Measurements from ENCODE around the gene METAP2. TPM values are rescaled to one million over a fixed set of nuclear protein-coding genes. Genes with fewer than 3 reads are reported as not detected.

Gene METAP2
- total RNA-seq, 3 donors from 2014 or later (not counting 1 experiment from before 2014, with no cell fraction given), result 45.6 to 56.1 (median 45.8) TPM

DNA sequence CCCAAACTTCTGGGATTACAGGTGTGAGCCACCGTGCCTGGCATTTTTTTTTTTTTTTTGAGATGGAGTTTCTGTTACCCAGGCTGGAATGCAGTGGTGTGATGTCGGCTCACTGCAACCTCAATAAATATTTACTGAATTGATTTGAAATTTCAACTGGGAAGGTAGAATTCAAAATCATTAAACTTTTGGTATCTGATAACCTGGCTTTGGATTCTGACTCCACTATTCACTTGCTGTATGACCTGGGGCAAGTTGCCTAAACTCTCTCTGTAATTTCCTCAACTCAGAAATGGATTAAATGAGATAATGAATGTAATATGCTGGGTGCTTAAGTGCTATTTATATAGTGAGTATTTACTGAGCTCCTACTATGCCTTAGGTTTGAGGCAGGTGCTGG, 8.7 kb upstream of the METAP2 start:
- no peaks in the 10 kb centered on the region for H3K9me3 ChIP-seq (ENCODE audit: control insufficient read depth, insufficient read depth, low read length)
- ATAC-seq (no peak), DNase-seq (no peak)
- H3K4me3 ChIP-seq (ENCODE audit: low read length), result no peak overlapping the region
- H3K4me3 Mint-ChIP-seq, result no peak overlapping the region
- H3K27ac Mint-ChIP-seq, result no peak overlapping the region
- H3K4me1 ChIP-seq (ENCODE audit: control insufficient read depth, insufficient read depth, low read length), result no peaks in the 10 kb centered on the region
- no CpG with 5 or more reads among the region's 2 CpGs for WGBS (ENCODE audit: insufficient coverage)
- no peaks in the 10 kb centered on the region for H3K36me3 ChIP-seq (ENCODE audit: control insufficient read depth, insufficient read depth, low read length)
- no peaks in the 10 kb centered on the region for H3K9me3 Mint-ChIP-seq
- H3K27ac ChIP-seq (ENCODE audit: low read length), result no peak overlapping the region
- H3K27me3 Mint-ChIP-seq (ENCODE audit: low read depth in 2 of 2), result peaks cover 0 to 3% of the 10 kb centered on the region in 2 donors
- no peaks in the 10 kb centered on the region for H3K36me3 Mint-ChIP-seq
- intact Hi-C loops (cut with micrococcal nuclease), result no loop called here
- no peaks in the 10 kb centered on the region for H3K4me1 Mint-ChIP-seq
- no peaks in the 10 kb centered on the region for H3K27me3 ChIP-seq (ENCODE audit: control insufficient read depth, insufficient read depth, low read length)
- no peak for TF ChIP-seq CTCF (IDR thresholded peaks at IDR 0.05)

GRCh38 chr12:95470300-95470699, 3.7 kb upstream of the METAP2 start:
- Histone ChIP-seq H3K4me3 (ENCODE audit: low read length) (no peak overlapping the region), H3K36me3 (ENCODE audit: control insufficient read depth, insufficient read depth, low read length) (no peaks in the 10 kb centered on the region), H3K4me1 (ENCODE audit: control insufficient read depth, insufficient read depth, low read length) (peaks cover 11% of the 10 kb centered on the region), H3K9me3 (ENCODE audit: control insufficient read depth, insufficient read depth, low read length) (no peaks in the 10 kb centered on the region), H3K27ac (ENCODE audit: low read length) (no peak overlapping the region), H3K27me3 (ENCODE audit: control insufficient read depth, insufficient read depth, low read length) (no peaks in the 10 kb centered on the region)
- no peak for TF ChIP-seq CTCF (IDR thresholded peaks at IDR 0.05)
- Mint-ChIP-seq H3K36me3 (no peaks in the 10 kb centered on the region), H3K4me1 (peaks cover 20 to 25% of the 10 kb centered on the region in 2 donors), H3K27ac (no peak overlapping the region), H3K9me3 (no peaks in the 10 kb centered on the region), H3K4me3 (no peak overlapping the region), H3K27me3 (ENCODE audit: low read depth in 2 of 2) (peaks cover 5 to 7% of the 10 kb centered on the region in 2 donors)
- 96% methylated on average over 1 of the region's 1 CpG for WGBS (ENCODE audit: insufficient coverage)
- no peak for DNase-seq
- no peak for ATAC-seq
- intact Hi-C loops (cut with micrococcal nuclease), result no loop called here

GRCh38 chr12:95473231-95473883, 595 bp upstream of the METAP2 start:
- peak in 1 of 2 donors; percentile 70 for DNase-seq
- Histone ChIP-seq H3K9me3 (ENCODE audit: control insufficient read depth, insufficient read depth, low read length) (no peaks in the 10 kb centered on the region), H3K27ac (ENCODE audit: low read length) (peak overlapping the region; percentile 63), H3K36me3 (ENCODE audit: control insufficient read depth, insufficient read depth, low read length) (peaks cover 7% of the 10 kb centered on the region), H3K4me1 (ENCODE audit: control insufficient read depth, insufficient read depth, low read length) (peaks cover 11% of the 10 kb centered on the region), H3K27me3 (ENCODE audit: control insufficient read depth, insufficient read depth, low read length) (no peaks in the 10 kb centered on the region), H3K4me3 (ENCODE audit: low read length) (peak overlapping the region; percentile 72)
- WGBS (ENCODE audit: insufficient coverage), result 0% methylated on average over 19 of the region's 23 CpGs
- Mint-ChIP-seq H3K4me1 (peaks cover 28 to 46% of the 10 kb centered on the region in 2 donors), H3K27me3 (ENCODE audit: low read depth in 2 of 2) (peaks cover 2 to 7% of the 10 kb centered on the region in 2 donors), H3K36me3 (no peaks in the 10 kb centered on the region), H3K27ac (peak overlapping the region; percentile 93 to 95), H3K9me3 (no peaks in the 10 kb centered on the region), H3K4me3 (peak overlapping the region; percentile 100)
- intact Hi-C loops (cut with micrococcal nuclease), result no loop called here
- peak; percentile 32 to 59 (median 37) for ATAC-seq
- no peak for TF ChIP-seq CTCF (IDR thresholded peaks at IDR 0.05)

- no peak for TF ChIP-seq CTCF (IDR thresholded peaks at IDR 0.05)
- Histone ChIP-seq H3K9me3 (ENCODE audit: control insufficient read depth, insufficient read depth, low read length) (no peaks in the 10 kb centered on the region), H3K27ac (ENCODE audit: low read length) (no peak overlapping the region), H3K4me3 (ENCODE audit: low read length) (peak overlapping the region; percentile 72), H3K27me3 (ENCODE audit: control insufficient read depth, insufficient read depth, low read length) (no peaks in the 10 kb centered on the region), H3K4me1 (ENCODE audit: control insufficient read depth, insufficient read depth, low read length) (peaks cover 11% of the 10 kb centered on the region), H3K36me3 (ENCODE audit: control insufficient read depth, insufficient read depth, low read length) (peaks cover 11% of the 10 kb centered on the region)
- ATAC-seq, result no peak
- peaks cover 2 to 7% of the 10 kb centered on the region in 2 donors for H3K27me3 Mint-ChIP-seq (ENCODE audit: low read depth in 2 of 2)
- H3K9me3 Mint-ChIP-seq, result no peaks in the 10 kb centered on the region
- H3K4me1 Mint-ChIP-seq, result peaks cover 38 to 56% of the 10 kb centered on the region in 2 donors
- 0% methylated on average over 13 of the region's 16 CpGs for WGBS (ENCODE audit: insufficient coverage)
- no peaks in the 10 kb centered on the region for H3K36me3 Mint-ChIP-seq
- H3K27ac Mint-ChIP-seq, result peak overlapping the region; percentile 93 to 95
- intact Hi-C loops (cut with micrococcal nuclease), result no loop called here
- DNase-seq, result no peak
- H3K4me3 Mint-ChIP-seq, result peak overlapping the region; percentile 100
Measured at GRCh38 chr12:95474660-95474958, 657 bp downstream of the METAP2 start.
